RWPE2 (cell line): ENCODE measurements around the gene DDX59.
A peak's percentile ranks its signal among the peaks of the same experiment; 100 is the strongest.

ENCODE experiments used
- ATAC-seq: fragments of 200-7000 bp; cut with Tn5 transposase; 3 replicates; pipeline ENCODE4 v1.9.1; 2021; ENCODE audit warnings: low read depth
- DNase-seq: peaks from one replicate; pipeline ENCODE4 v3.0.0-alpha.2; 2020; ENCODE audit warnings: low spot score
- H3K27ac ChIP-seq: fragments of 450-650 bp; 2 replicates; pipeline ENCODE4 v1.5.1; 2017; ENCODE audit warnings: mild to moderate bottlenecking; ENCODE audit not compliant: poor library complexity, severe bottlenecking
- H3K27me3 ChIP-seq: fragments of 250-450 bp; sonication (Bioruptor Pico); 2 replicates; pipeline ENCODE4 v1.5.1; 2021; ENCODE audit warnings: mild to moderate bottlenecking, moderate library complexity; ENCODE audit not compliant: insufficient read depth, poor library complexity, severe bottlenecking
- H3K36me3 ChIP-seq: fragments of 250-450 bp; sonication (Bioruptor Pico); 2 replicates; pipeline ENCODE4 v1.5.1; 2020; ENCODE audit warnings: low read depth, mild to moderate bottlenecking, moderate library complexity
- H3K4me1 ChIP-seq: fragments of 250-450 bp; sonication (Bioruptor Pico); 2 replicates; pipeline ENCODE4 v1.5.1; 2021; ENCODE audit warnings: mild to moderate bottlenecking, moderate library complexity; ENCODE audit not compliant: insufficient read depth, poor library complexity, severe bottlenecking
- H3K4me3 ChIP-seq: fragments of 250-450 bp; sonication (Bioruptor Pico); 2 replicates; pipeline ENCODE4 v1.5.1; 2021; ENCODE audit warnings: mild to moderate bottlenecking, moderate library complexity; ENCODE audit not compliant: severe bottlenecking
- H3K9me3 ChIP-seq: fragments of 250-450 bp; sonication (Bioruptor Pico); 2 replicates; pipeline ENCODE4 v1.5.1; 2021; ENCODE audit warnings: mild to moderate bottlenecking, moderate library complexity; ENCODE audit not compliant: severe bottlenecking
- TF ChIP-seq, protein P1 (sequence below): fragments of 450-650 bp; IDR thresholded peaks from one replicate; pipeline ENCODE4 v1.5.1; 2017; ENCODE audit warnings: mild to moderate bottlenecking, moderate library complexity; ENCODE audit not compliant: poor library complexity, severe bottlenecking

DDX59 gene

GRCh38 chr1:200620273-200621131 lies 49.2 kb downstream of the DDX59 start, which contains the start of gene KIF14:
Gene KIF14 (minus strand): TSS chr1:200620751. CDS start chr1:200618723, 2,028 bp downstream.
- TF ChIP-seq, protein P1, sequence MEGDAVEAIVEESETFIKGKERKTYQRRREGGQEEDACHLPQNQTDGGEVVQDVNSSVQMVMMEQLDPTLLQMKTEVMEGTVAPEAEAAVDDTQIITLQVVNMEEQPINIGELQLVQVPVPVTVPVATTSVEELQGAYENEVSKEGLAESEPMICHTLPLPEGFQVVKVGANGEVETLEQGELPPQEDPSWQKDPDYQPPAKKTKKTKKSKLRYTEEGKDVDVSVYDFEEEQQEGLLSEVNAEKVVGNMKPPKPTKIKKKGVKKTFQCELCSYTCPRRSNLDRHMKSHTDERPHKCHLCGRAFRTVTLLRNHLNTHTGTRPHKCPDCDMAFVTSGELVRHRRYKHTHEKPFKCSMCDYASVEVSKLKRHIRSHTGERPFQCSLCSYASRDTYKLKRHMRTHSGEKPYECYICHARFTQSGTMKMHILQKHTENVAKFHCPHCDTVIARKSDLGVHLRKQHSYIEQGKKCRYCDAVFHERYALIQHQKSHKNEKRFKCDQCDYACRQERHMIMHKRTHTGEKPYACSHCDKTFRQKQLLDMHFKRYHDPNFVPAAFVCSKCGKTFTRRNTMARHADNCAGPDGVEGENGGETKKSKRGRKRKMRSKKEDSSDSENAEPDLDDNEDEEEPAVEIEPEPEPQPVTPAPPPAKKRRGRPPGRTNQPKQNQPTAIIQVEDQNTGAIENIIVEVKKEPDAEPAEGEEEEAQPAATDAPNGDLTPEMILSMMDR, result no peak
- peaks cover 12% of the 10 kb centered on the region for H3K4me1 ChIP-seq
- peak within 1 kb of the TSS; percentile 63 for H3K27ac ChIP-seq

GRCh38 chr1:200619894-200620272 lies 49.8 kb downstream of the DDX59 start:
- H3K9me3 ChIP-seq, result no peaks in the 10 kb centered on the region
- DNase-seq (no peak), ATAC-seq (no peak)
- peaks cover 7% of the 10 kb centered on the region for H3K4me1 ChIP-seq
- H3K27me3 ChIP-seq, result no peaks in the 10 kb centered on the region
- H3K4me3 ChIP-seq, result peak overlapping the region; percentile 89
- TF ChIP-seq, protein P1, result no peak
- H3K36me3 ChIP-seq, result peaks cover 41% of the 10 kb centered on the region
- H3K27ac ChIP-seq, result peak overlapping the region; percentile 63

More at GRCh38 chr1:200620273-200621131, 49.2 kb downstream of the DDX59 start, which contains the start of gene KIF14:
- peak; percentile 94 for DNase-seq
- Histone ChIP-seq H3K9me3 (no peaks in the 10 kb centered on the region), H3K27me3 (no peaks in the 10 kb centered on the region), H3K4me3 (peak within 1 kb of the TSS; percentile 89), H3K36me3 (peaks cover 35% of the 10 kb centered on the region)
- peak; percentile 96 for ATAC-seq

DNA sequence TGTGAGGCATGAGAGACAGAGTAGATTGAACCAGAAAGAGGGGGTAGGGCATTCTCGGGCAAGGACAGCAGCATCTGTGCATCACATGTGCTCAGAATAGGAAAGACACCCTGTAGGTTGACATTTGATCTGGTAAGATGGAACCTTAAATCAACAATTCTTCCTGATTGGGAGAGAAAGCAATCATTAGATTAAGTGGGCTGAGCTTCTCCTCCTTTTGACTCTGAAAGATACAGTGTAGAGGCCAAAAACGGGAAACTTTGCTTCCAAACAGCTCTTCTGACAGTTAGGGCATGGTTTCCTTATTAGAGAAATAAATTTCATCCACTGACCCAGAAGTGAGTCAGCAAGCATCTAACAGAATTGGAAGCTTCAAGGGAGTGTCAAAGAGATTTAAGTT lies 58.9 kb downstream of the DDX59 start:
- ATAC-seq (no peak), DNase-seq (no peak)
- Histone ChIP-seq H3K36me3 (peaks cover 87% of the 10 kb centered on the region), H3K4me3 (no peak overlapping the region), H3K27me3 (no peaks in the 10 kb centered on the region), H3K27ac (no peak overlapping the region), H3K4me1 (no peaks in the 10 kb centered on the region), H3K9me3 (no peaks in the 10 kb centered on the region)
- TF ChIP-seq, protein P1, result no peak

DNA sequence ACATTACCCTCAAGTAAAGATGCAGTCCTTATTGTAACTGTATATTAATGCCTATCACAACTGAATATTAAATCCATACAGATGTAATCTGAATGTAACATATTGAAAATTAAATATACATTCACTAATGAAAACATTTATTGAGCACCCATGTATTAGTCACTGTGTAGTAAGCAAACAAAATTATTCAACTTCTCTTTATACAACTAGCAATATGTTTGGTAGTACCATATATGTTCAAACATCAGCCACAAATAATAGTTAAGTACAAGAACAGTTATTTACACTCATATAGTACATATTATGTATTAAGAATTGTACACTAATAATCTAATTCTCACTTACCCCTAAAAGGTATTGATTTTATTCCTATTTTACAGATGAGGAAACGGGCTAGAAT lies 67.1 kb downstream of the DDX59 start:
- H3K27ac ChIP-seq, result no peak overlapping the region
- H3K4me3 ChIP-seq, result no peak overlapping the region
- peaks cover 100% of the 10 kb centered on the region for H3K36me3 ChIP-seq
- TF ChIP-seq, protein P1, result no peak
- ATAC-seq, result no peak
- no peaks in the 10 kb centered on the region for H3K27me3 ChIP-seq
- no peak for DNase-seq
- no peaks in the 10 kb centered on the region for H3K9me3 ChIP-seq
- H3K4me1 ChIP-seq, result no peaks in the 10 kb centered on the region
